ENCODE measurements around the gene LTB4R2. TPM values are rescaled to one million over a fixed set of nuclear protein-coding genes. Genes with fewer than 3 reads are reported as not detected.
A peak's percentile ranks its signal among the peaks of the same experiment; 100 is the strongest.

Gene LTB4R2
- total and polyA plus RNA-seq, 2 donors (not counting 3 experiments of a cell fraction or from before 2014, with no cell fraction given): 5.5 to 13.1 TPM

- H3K36me3 ChIP-seq (ENCODE audit: control insufficient read depth in 2 of 2, extremely low read depth in 1 of 2, insufficient read depth in 2 of 2, low read length in 2 of 2): peaks cover 5 to 12% of the 10 kb centered on the region in 2 experiments
- H3K79me2 ChIP-seq (ENCODE audit: control insufficient read depth, insufficient read depth, low read length): peaks cover 11% of the 10 kb centered on the region
- POLR2A ChIA-PET: interaction anchor here (1.0 to 1.5 kb wide), 2 partner anchors 54 to 81 kb away, joined by 3 to 7 read pairs; partner anchors contain the start of genes MDP1 and TINF2
- intact Hi-C loops (cut with micrococcal nuclease) (loop anchor here (1.0 to 5.0 kb wide), 6 partner anchors 53 to 238 kb away; partner anchors contain the start of genes IPO4, IRF9, MDP1 and PSME2), dilution Hi-C loops (cut with MboI; ENCODE audit: extremely low pct_ligation_motif_present, low sequenced_read_pairs) (no loop called here)
- TF ChIP-seq, protein P1, sequence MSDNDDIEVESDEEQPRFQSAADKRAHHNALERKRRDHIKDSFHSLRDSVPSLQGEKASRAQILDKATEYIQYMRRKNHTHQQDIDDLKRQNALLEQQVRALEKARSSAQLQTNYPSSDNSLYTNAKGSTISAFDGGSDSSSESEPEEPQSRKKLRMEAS (IDR thresholded peaks at IDR 0.05; ENCODE audit: insufficient read depth, insufficient read length): peak; percentile 42
- TF ChIP-seq CTCF (IDR thresholded peaks at IDR 0.05; ENCODE audit: extremely low read depth in 1 of 2, insufficient read depth in 1 of 2, low read depth in 1 of 2, low read length in 2 of 2) (peak; percentile 74 to 79), GATA2 (IDR thresholded peaks at IDR 0.05; ENCODE audit: insufficient read depth, insufficient read length, low read depth, low read length) (no peak), POLR2AphosphoS5 (IDR thresholded peaks at IDR 0.05; ENCODE audit: insufficient read depth, low read depth, low read length) (peak; percentile 50), POLR2A (IDR thresholded peaks at IDR 0.05; ENCODE audit: low read depth, low read length) (peak; percentile 45), JUN (IDR thresholded peaks at IDR 0.05; ENCODE audit: borderline replicate concordance, insufficient read depth, insufficient read length, low read depth) (peak; percentile 84), MYC (IDR thresholded peaks at IDR 0.05; ENCODE audit: low read depth, low read length) (no peak), EZH2 (IDR thresholded peaks at IDR 0.05; ENCODE audit: borderline replicate concordance, low read depth, low read length, severe bottlenecking) (no peak), FOS (IDR thresholded peaks at IDR 0.05; ENCODE audit: borderline replicate concordance, insufficient read depth, low read length) (peak; percentile 88)
- no peaks in the 10 kb centered on the region for H3K9me1 ChIP-seq (replicated peaks; ENCODE audit: control insufficient read depth, extremely low read depth, insufficient read depth, low read length)
- no peaks in the 10 kb centered on the region for H3K27me3 ChIP-seq (ENCODE audit: control insufficient read depth in 2 of 2, insufficient read depth in 2 of 2, low read length in 2 of 2)
- H3K9me3 ChIP-seq (replicated peaks; ENCODE audit: control insufficient read depth, insufficient read depth, low read length): no peaks in the 10 kb centered on the region
- H2AFZ ChIP-seq (ENCODE audit: low read depth, low read length): peak overlapping the region; percentile 8
- H3K4me1 ChIP-seq (ENCODE audit: control insufficient read depth, extremely low read depth, insufficient read depth, low read length): peaks cover 22% of the 10 kb centered on the region
- FAIRE-seq (peak; percentile 99), DNase-seq (ENCODE audit: low read depth, low spot score) (peak; percentile 89)
- H3K4me3 ChIP-seq (replicated peaks in 1 of 3; ENCODE audit: insufficient read depth in 1 of 3, low read depth in 1 of 3, low read length in 3 of 3): no peak overlapping the region
- no peaks in the 10 kb centered on the region for H4K20me1 ChIP-seq (replicated peaks; ENCODE audit: control insufficient read depth, extremely low read depth, insufficient read depth, low read length)
- CTCF ChIA-PET: interaction anchor here (0.5 to 5.5 kb wide), 40 partner anchors 11 to 241 kb away, joined by 3 to 199 read pairs (median 6); partner anchors contain the start of genes CHMP4A, CIDEB, DCAF11 and EMC9
- H3K27ac ChIP-seq (ENCODE audit: insufficient read depth, low read depth, low read length): peak overlapping the region; percentile 71
- H3K9ac ChIP-seq (replicated peaks; ENCODE audit: extremely low read depth, insufficient read depth, low read length): peak overlapping the region; percentile 14
- H3K4me2 ChIP-seq (ENCODE audit: insufficient read depth, low read length): no peak overlapping the region
- BruUV-seq (replicated peaks): TSS peak; percentile 20
Measured at GRCh38 chr14:24296341-24297157, 13.4 kb upstream of the LTB4R2 start.

All from endothelial cell of umbilical vein (primary cell).